Kasumi-1 (cell line): ENCODE data around the gene KRT6A.
"Not testable (repeated sequence)": the region's sequence is repeated elsewhere in the genome, so short reads cannot be mapped to it uniquely, and the experiment has no call there.

Experiments
- DNase-seq, 2 experiments: peaks; one replicate each; lab custom pipeline; 2025; lab: John Stamatoyannopoulos, UW

Gene KRT6A

GRCh38 chr12:52458861-52459260 lies 34.2 kb downstream of the KRT6A start:
- DNase-seq: no peak

- DNase-seq: no peak
Observed at GRCh38 chr12:52455821-52456220, 37.2 kb downstream of the KRT6A start.

GRCh38 chr12:52454411-52455201 lies 38.5 kb downstream of the KRT6A start:
- no peak for DNase-seq

GRCh38 chr12:52452101-52452500 lies 41.0 kb downstream of the KRT6A start, which contains the start of gene KRT6B:
KRT6B (minus strand) TSS chr12:52452146; CDS start chr12:52452078, 68 bp downstream.
- no peak for DNase-seq

- DNase-seq: no peak
Observed at GRCh38 chr12:52448228-52448627, 44.8 kb downstream of the KRT6A start.

- DNase-seq: not testable (repeated sequence)
Observed at GRCh38 chr12:52447196-52447595, 45.9 kb downstream of the KRT6A start.

- no peak for DNase-seq
Observed at GRCh38 chr12:52446367-52447045, 46.6 kb downstream of the KRT6A start.

- DNase-seq: no peak
Observed at GRCh38 chr12:52445876-52446275, 47.2 kb downstream of the KRT6A start.

- DNase-seq: no peak
Observed at GRCh38 chr12:52444647-52445595, 48.1 kb downstream of the KRT6A start.

GRCh38 chr12:52443966-52444365 lies 49.1 kb downstream of the KRT6A start:
- no peak for DNase-seq

- DNase-seq: no peak
Observed at GRCh38 chr12:52442600-52443061, 50.4 kb downstream of the KRT6A start.

GRCh38 chr12:52441320-52441911 lies 51.6 kb downstream of the KRT6A start:
- no peak for DNase-seq

- DNase-seq: no peak
Observed at GRCh38 chr12:52440821-52441319, 52.2 kb downstream of the KRT6A start.

GRCh38 chr12:52439845-52440244 lies 53.2 kb downstream of the KRT6A start:
- no peak for DNase-seq

GRCh38 chr12:52439420-52439819 lies 53.6 kb downstream of the KRT6A start:
- DNase-seq: no peak

- no peak for DNase-seq
Observed at GRCh38 chr12:52438305-52439301, 54.5 kb downstream of the KRT6A start.

- no peak for DNase-seq
Observed at GRCh38 chr12:52437508-52437907, 55.5 kb downstream of the KRT6A start.
